Activated naive CD8-positive, alpha-beta T cell treated with anti-CD3 and anti-CD28 coated beads for 36 hours (primary cell): ENCODE measurements around the gene CST5. TPM values are rescaled to one million over a fixed set of nuclear protein-coding genes. Genes with fewer than 3 reads are reported as not detected.
"Not testable (repeated sequence)": the region's sequence is repeated elsewhere in the genome, so short reads cannot be mapped to it uniquely, and the experiment has no call there.

ENCODE experiments used
- DNase-seq: peaks from one replicate; pipeline ENCODE4 v3.0.0; 2021
- H3K27ac Mint-ChIP-seq: one replicate; pipeline ENCODE4 v1.8.0; 2022; ENCODE audit warnings: mild to moderate bottlenecking, moderate library complexity, mixed read lengths
- H3K27me3 Mint-ChIP-seq: one replicate; pipeline ENCODE4 v1.8.0; 2022; ENCODE audit warnings: mild to moderate bottlenecking, mixed read lengths
- H3K36me3 Mint-ChIP-seq: one replicate; pipeline ENCODE4 v1.8.0; 2021; ENCODE audit warnings: mild to moderate bottlenecking, mixed read lengths
- H3K4me1 Mint-ChIP-seq: one replicate; pipeline ENCODE4 v1.8.0; 2021; ENCODE audit warnings: mixed read lengths
- H3K4me3 Mint-ChIP-seq: one replicate; pipeline ENCODE4 v1.8.0; 2022; ENCODE audit warnings: mild to moderate bottlenecking, moderate library complexity, mixed read lengths
- H3K9me3 Mint-ChIP-seq: one replicate; pipeline ENCODE4 v1.8.0; 2022; ENCODE audit warnings: mixed read lengths
- total RNA-seq, 2 experiments: library from RNA; stranded (reverse); gene quantifications; one replicate each; pipeline ENCODE4 v1.2.3, GENCODE V29; 2021

CST5 gene
- total RNA-seq, 2 experiments from 2014 or later: not detected

DNA sequence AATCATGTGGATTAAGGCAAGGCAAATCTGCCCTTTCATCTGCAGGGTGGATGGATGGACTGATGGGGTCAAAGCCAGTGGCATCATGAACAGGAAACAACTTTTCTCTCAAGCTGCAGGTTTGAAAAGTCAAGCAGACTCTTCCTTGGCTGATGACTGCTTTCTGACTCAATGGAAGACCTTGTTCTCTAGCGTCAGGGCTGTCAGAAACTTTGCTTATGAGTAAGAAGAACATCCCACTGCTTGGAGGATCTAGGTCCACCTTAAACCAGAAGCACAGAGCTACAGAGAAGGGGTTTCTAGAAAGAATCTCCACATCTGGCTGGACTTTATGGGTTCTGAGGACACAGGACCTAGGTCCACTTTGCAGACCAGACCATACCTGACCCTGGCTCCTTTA is 36.3 kb upstream of the CST5 start:
- no peaks in the 10 kb centered on the region for H3K36me3 Mint-ChIP-seq
- no peak for DNase-seq
- no peak overlapping the region for H3K27ac Mint-ChIP-seq
- no peak overlapping the region for H3K4me3 Mint-ChIP-seq
- H3K9me3 Mint-ChIP-seq: no peaks in the 10 kb centered on the region
- H3K4me1 Mint-ChIP-seq: peaks cover 19% of the 10 kb centered on the region
- peaks cover 3% of the 10 kb centered on the region for H3K27me3 Mint-ChIP-seq

DNA sequence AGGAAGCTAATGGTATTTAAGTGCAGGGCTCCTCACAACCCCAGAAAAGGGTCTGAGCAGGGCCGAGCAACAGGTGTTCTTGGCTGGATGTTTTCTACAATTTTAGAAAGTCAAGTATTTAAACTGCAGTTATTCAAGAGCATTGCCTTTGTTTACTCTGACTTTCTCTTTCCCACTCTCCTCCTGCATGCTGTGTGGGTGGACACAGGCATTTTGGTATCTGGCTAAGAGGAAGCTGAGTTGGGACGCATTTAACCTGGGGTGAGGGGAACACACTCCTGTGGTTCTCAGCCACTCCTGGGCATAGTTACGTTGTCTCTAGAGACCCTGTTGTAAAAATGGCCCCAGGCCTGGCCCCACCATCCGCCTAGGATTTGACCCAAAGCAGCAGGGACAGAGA is 34.9 kb upstream of the CST5 start:
- H3K36me3 Mint-ChIP-seq, DNase-seq, H3K27ac Mint-ChIP-seq, H3K27me3 Mint-ChIP-seq, H3K4me1 Mint-ChIP-seq, H3K9me3 Mint-ChIP-seq, H3K4me3 Mint-ChIP-seq: not testable (repeated sequence)

DNA sequence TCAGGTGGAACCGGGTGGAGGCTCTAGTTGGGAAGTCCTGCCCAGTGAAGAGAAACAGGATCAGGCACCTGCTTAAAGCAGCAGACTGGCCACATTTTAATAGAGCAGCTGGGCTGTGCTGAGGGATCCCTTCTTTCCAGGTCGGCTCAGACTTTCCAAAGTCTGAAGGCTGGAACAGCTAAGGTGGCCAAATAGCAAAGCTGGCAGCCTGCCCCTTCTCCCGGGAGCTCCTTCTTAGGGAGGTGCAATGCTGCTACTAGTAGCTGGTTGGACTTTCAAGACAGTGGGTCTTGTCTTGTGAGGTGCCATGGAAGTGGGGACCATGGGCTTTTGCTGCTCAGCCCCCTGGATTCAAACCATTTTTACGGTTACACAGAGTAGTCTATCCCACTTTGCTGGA is 30.7 kb upstream of the CST5 start:
- H3K4me3 Mint-ChIP-seq: no peak overlapping the region
- DNase-seq: no peak
- H3K9me3 Mint-ChIP-seq: peaks cover 32% of the 10 kb centered on the region
- peaks cover 3% of the 10 kb centered on the region for H3K27me3 Mint-ChIP-seq
- peaks cover 2% of the 10 kb centered on the region for H3K4me1 Mint-ChIP-seq
- peaks cover 10% of the 10 kb centered on the region for H3K36me3 Mint-ChIP-seq
- no peak overlapping the region for H3K27ac Mint-ChIP-seq

DNA sequence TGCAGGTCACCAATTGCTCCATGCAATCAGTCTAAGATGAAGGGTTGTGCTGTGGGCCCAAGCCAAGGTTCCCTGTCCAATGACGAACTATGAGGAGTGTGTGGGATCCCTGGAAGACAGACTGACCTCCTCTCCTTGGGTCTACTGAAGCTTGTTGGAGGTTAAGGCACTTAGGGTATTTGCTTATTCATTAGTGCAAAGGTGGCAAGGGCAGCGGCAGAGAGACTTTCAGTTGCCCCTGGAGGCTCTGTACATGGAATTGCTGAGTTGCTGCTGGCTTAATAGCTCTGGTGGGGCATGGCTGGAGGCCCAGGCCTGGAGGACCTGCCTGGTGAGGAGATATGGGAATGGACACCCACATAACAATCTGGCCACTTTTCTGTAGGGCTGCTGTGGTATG is 29.8 kb upstream of the CST5 start:
- H3K36me3 Mint-ChIP-seq: peaks cover 15% of the 10 kb centered on the region
- H3K9me3 Mint-ChIP-seq: peaks cover 39% of the 10 kb centered on the region
- peaks cover 3% of the 10 kb centered on the region for H3K27me3 Mint-ChIP-seq
- DNase-seq: no peak
- peaks cover 2% of the 10 kb centered on the region for H3K4me1 Mint-ChIP-seq
- H3K4me3 Mint-ChIP-seq: no peak overlapping the region
- no peak overlapping the region for H3K27ac Mint-ChIP-seq

DNA sequence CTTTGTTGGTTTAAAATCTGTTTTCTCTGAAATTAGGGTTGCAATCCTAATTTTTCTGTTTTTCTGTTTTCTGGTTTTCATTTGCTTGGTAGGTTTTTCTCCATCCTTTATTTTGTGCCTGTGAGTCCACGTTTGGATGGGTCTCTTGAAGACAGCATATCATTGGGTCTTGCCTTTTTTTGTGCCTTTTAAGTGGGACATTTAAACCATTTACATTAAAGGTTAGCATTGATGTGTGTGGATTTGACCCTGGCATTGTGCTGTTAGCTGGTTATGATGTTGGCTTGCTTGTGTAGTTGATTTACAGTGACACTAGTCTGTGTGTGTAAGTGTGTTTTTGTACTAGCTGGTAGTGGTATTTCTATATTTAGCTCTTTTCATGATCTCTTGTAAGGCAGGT is 28.0 kb upstream of the CST5 start:
- Mint-ChIP-seq H3K4me1 (peaks cover 5% of the 10 kb centered on the region), H3K27me3 (peaks cover 3% of the 10 kb centered on the region), H3K9me3 (peaks cover 47% of the 10 kb centered on the region), H3K36me3 (peaks cover 15% of the 10 kb centered on the region), H3K4me3 (no peak overlapping the region), H3K27ac (no peak overlapping the region)
- no peak for DNase-seq

DNA sequence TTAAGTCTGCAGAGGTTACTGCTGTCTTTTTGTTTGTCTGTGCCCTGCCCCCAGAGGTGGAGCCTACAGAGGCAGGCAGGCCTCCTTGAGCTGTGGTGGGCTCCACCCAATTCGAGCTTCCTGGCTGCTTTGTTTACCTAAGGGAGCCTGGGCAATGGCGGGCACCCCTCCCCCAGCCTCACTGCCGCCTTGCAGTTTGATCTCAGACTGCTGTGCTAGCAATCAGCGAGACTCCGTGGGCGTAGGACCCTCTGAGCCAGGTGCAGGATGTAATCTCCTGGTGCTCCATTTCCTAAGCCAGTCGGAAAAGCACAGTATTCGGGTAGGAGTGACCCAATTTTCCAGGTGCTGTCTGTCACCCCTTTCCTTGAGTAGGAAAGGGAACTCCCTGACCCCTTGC is 22.8 kb upstream of the CST5 start:
- Mint-ChIP-seq H3K4me3 (peak overlapping the region; percentile 32), H3K9me3 (peaks cover 46% of the 10 kb centered on the region), H3K36me3 (peaks cover 20% of the 10 kb centered on the region)
- H3K27me3 Mint-ChIP-seq, H3K4me1 Mint-ChIP-seq, DNase-seq, H3K27ac Mint-ChIP-seq: not testable (repeated sequence)

DNA sequence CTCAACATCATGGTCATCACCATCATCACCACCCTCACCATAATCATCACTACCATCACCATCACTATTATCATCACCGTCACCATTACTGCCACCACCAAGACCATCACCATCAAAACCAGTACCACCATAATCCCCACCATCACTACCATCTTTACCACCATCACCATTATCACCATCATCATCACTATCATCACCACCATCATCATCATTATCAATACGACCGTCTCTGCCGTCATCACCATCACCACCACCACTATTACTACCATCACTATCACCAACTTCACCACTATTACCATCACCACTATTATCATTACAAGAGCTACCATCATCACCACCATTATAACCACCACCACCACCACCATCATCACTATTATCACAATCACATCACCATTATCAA is 11.3 kb upstream of the CST5 start:
- H3K9me3 Mint-ChIP-seq, H3K4me3 Mint-ChIP-seq, H3K27me3 Mint-ChIP-seq, H3K4me1 Mint-ChIP-seq, H3K27ac Mint-ChIP-seq, H3K36me3 Mint-ChIP-seq, DNase-seq: not testable (repeated sequence)

DNA sequence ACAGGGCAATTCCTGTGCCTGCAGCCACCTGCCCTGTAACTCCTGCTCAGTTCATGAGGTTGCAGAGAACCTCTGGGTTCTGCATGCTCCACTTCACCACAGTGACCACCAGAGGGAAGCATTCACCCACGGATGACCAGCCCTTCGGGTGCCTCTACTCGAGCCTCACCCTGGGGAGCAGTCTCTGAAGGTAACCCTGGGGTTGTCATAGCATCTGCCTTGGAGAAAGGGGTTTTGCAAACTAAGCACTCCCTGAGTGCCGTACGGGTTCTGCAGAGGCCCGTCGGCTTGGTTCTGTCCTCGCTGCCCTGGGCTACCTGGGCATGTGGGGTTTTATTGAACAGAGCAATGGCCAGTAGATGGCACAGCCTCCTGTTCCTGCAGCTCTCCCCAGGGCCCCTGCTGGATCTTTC is 10.2 kb upstream of the CST5 start:
- DNase-seq: peak; percentile 53
- Mint-ChIP-seq H3K4me1 (no peaks in the 10 kb centered on the region), H3K9me3 (no peaks in the 10 kb centered on the region), H3K36me3 (no peaks in the 10 kb centered on the region), H3K4me3 (no peak overlapping the region), H3K27me3 (no peaks in the 10 kb centered on the region), H3K27ac (no peak overlapping the region)

DNA sequence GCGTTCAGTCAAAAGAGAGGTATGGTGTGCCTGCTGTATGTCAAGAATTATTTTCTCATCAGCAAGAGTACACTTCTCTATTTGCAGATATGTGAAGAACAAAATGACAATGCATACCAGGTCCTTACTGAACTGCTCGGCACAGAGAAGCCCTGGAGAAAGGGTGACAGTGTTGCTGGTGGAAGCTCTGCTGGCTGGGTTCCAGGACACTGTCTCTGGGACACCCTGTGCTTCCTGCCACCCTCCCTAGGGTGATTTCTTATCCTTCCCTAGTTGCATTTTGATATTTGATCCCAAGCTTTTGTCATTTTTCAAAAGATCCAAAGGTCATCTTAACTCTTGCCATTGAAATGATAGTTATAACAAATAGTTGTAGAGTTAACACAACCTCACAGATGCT is 8.3 kb upstream of the CST5 start:
- H3K9me3 Mint-ChIP-seq: no peaks in the 10 kb centered on the region
- no peak overlapping the region for H3K4me3 Mint-ChIP-seq
- no peaks in the 10 kb centered on the region for H3K27me3 Mint-ChIP-seq
- no peaks in the 10 kb centered on the region for H3K4me1 Mint-ChIP-seq
- H3K27ac Mint-ChIP-seq: no peak overlapping the region
- no peak for DNase-seq
- H3K36me3 Mint-ChIP-seq: no peaks in the 10 kb centered on the region

DNA sequence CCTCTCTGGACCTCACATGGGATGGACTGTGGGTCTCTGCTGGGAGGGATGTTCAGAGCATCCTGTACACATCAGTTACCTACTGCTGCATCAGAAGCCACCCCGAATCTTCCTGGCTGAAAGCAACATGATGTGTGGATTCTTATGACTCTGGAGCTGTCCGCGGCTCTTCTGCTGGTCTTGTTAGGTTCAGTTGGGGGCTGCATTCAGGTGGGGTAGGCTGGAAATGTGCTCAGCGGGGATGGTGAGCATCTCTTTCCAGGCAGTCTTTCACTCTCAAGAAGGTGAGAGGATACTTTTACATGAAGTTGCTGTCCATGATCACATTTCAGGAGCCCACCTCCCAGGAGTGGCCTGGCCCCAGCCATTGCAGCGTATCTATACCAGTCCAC is 5.2 kb upstream of the CST5 start:
- Mint-ChIP-seq H3K9me3 (no peaks in the 10 kb centered on the region), H3K4me1 (no peaks in the 10 kb centered on the region), H3K27me3 (no peaks in the 10 kb centered on the region), H3K4me3 (no peak overlapping the region), H3K27ac (no peak overlapping the region), H3K36me3 (no peaks in the 10 kb centered on the region)
- no peak for DNase-seq

DNA sequence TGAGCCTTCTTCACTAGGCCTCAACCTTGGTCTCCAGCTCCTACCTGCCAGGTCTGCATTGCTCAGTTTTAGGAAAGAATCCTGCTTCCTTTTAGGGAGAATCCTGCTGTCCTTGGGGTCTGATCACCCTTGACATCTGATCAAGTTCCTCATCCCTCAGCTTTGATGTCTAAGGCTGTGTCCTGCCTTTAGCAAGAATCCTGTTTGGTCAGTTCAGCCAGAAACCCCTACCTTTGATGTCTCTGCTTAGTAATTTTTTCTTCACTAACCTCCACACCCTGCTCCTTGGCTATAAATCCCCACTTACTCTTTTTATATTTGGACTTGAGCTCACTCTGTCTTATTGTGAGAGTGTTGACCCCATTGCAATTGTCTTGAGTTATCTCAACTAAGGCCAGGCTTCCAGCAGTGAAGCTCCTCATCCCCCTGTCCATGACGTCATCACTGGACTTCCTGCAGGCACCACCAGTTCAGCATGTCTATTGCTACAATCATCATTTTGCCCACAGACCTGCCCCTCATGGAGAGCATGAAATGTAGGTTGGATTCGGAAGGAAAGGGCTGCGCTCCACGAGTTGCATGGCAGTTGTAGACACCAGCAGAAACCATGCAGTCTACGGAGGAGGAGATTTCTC is 4.7 kb upstream of the CST5 start:
- Mint-ChIP-seq H3K4me3 (no peak overlapping the region), H3K27ac (no peak overlapping the region), H3K4me1 (no peaks in the 10 kb centered on the region), H3K9me3 (no peaks in the 10 kb centered on the region), H3K36me3 (no peaks in the 10 kb centered on the region), H3K27me3 (no peaks in the 10 kb centered on the region)
- no peak for DNase-seq

DNA sequence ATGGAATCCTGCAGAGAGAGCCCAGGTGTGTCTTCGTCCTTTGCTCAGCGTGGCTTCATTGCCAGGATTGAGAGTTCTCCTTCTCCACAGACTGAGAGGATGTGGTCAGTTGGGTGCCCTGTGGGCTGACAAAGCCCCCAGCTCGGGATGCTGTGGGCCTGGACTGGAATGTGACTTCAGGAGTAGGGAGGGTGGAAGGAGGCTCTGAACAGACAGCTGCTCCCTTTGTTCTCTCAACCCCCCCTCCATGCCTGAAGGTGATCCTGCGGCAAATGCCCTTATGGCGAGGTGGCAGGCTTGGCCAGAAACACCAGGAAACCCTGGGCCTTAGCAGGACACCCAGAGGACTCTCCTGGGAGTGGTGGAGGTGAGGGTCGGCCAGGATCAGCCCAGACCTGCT is 1.8 kb upstream of the CST5 start:
- Mint-ChIP-seq H3K27me3 (no peaks in the 10 kb centered on the region), H3K4me1 (no peaks in the 10 kb centered on the region), H3K9me3 (no peaks in the 10 kb centered on the region), H3K36me3 (no peaks in the 10 kb centered on the region), H3K27ac (no peak overlapping the region), H3K4me3 (no peak overlapping the region)
- no peak for DNase-seq

DNA sequence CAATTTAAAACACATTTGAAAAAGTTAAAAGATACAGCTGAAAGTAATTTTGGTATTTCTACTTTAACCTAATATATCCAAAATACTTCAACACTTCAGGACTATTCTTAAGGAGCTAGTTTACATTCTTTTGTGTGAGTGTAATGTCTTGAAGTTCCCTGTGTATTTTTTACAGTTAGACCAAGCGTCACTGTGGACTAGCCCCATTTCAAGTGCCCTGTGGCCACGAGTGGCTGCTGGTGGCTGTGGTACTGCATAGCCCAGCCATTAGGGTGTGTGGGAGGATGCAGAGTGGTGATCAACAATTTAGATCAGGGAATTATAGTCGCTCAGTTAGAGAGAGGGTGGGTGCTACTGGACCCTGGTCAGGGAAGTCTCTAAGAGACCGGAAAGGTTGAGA is 869 bp upstream of the CST5 start:
- H3K9me3 Mint-ChIP-seq: no peaks in the 10 kb centered on the region
- no peaks in the 10 kb centered on the region for H3K36me3 Mint-ChIP-seq
- H3K27me3 Mint-ChIP-seq: no peaks in the 10 kb centered on the region
- no peak overlapping the region for H3K27ac Mint-ChIP-seq
- H3K4me3 Mint-ChIP-seq: no peak overlapping the region
- DNase-seq: no peak
- no peaks in the 10 kb centered on the region for H3K4me1 Mint-ChIP-seq

DNA sequence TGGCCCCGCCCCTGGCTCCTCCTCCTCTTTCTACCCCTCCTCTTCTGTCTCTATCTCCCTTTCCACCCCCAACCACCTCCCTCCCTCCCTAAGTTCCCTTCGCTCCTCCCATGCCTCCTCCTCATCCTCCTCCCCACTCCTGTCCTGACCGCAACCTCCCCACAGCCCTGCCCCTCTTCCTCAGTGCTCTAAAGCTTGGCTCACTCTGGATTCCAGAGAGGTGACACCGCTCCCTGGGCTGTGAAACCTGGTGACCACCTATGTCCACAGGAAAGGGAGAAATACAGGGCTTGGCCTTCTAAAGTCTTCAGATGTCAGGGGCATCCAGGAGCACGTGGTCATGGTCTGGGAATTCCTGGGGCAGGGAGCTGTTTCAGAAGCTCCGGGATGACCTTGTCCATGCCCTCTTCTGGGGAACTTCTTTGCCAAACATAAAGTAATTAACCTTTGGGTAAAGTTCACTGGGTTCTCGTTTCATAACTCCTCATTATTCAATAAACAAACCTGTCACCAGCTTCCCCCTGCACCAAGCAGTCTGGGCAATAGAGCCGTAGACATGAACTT is 345 bp upstream of the CST5 start:
- DNase-seq: no peak
- no peaks in the 10 kb centered on the region for H3K4me1 Mint-ChIP-seq
- no peak overlapping the region for H3K27ac Mint-ChIP-seq
- H3K4me3 Mint-ChIP-seq: no peak overlapping the region
- no peaks in the 10 kb centered on the region for H3K9me3 Mint-ChIP-seq
- no peaks in the 10 kb centered on the region for H3K27me3 Mint-ChIP-seq
- H3K36me3 Mint-ChIP-seq: no peaks in the 10 kb centered on the region

DNA sequence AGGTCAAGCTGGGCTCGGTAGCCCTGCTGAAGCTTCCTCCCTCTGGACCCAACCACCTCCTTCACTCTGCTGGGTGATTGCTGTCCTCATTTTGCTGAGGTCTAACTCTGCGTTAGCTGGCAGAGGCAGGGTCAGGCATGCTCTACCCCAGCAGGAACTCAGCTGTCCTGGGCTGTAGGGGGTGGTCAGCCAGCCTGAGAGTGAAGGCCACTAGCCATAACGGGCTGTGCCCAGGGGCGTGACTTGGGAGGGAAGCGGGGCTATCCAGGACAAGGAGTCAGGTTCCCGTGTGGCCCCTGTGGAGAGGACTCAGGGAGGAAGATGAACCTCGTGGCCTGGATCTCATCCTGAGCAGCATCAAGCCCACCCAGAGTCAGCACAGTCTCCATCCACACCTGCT is 761 bp downstream of the CST5 start:
- no peaks in the 10 kb centered on the region for H3K9me3 Mint-ChIP-seq
- H3K36me3 Mint-ChIP-seq: no peaks in the 10 kb centered on the region
- H3K27ac Mint-ChIP-seq: no peak overlapping the region

DNA sequence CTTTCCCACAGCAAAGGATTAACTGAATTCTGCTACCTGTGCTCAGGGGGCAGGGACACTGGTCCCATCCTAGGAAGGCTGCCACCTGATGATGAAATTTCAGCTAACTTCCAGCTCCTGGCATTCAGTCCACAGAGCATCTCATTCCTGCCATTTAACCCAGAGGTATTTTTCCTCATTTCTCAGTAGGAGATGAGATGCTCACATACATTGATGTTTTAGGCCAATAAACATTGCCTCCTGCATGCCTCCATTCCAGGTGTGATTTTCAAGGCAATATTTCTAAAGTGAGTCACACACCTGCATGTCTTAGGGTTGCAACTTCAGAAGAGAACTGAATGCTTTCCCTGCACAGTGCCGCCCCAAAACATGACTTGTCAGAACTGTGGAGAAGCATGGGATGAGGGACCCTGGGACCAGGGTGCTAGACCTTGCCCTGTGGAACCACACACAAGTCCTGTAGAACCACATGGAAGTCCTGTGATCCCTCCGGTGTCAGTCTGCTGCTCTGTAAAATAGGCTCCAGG is 1.5 kb downstream of the CST5 start:
- DNase-seq, H3K27me3 Mint-ChIP-seq, H3K27ac Mint-ChIP-seq, H3K9me3 Mint-ChIP-seq, H3K4me1 Mint-ChIP-seq, H3K36me3 Mint-ChIP-seq, H3K4me3 Mint-ChIP-seq: not testable (repeated sequence)

More for the DNA sequence above, 761 bp downstream of the CST5 start:
- H3K4me1 Mint-ChIP-seq: peaks cover 3% of the 10 kb centered on the region
- no peak overlapping the region for H3K4me3 Mint-ChIP-seq
- no peaks in the 10 kb centered on the region for H3K27me3 Mint-ChIP-seq
- no peak for DNase-seq
